Neural progenitor cell (in vitro differentiated cells): ENCODE data around the gene TMEM52B. TPM values are rescaled to one million over a fixed set of nuclear protein-coding genes. Genes with fewer than 3 reads are reported as not detected.

Experiments
- DNase-seq: peaks from one replicate; pipeline ENCODE4 v3.0.0-alpha.2; 2016; ENCODE audit warnings: low spot score
- H2AFZ ChIP-seq: fragments of 200-600 bp; sonication (generic); replicated peaks from 2 replicates; pipeline ENCODE4 v1.6.1; 2016; ENCODE audit warnings: antibody characterized with exemption
- H3F3A ChIP-seq: fragments of 200-600 bp; sonication (generic); 2 replicates; pipeline ENCODE4 v1.6.1; 2016; ENCODE audit warnings: antibody characterized with exemption, low read depth
- H3K27ac ChIP-seq: fragments of 200-600 bp; sonication (generic); 2 replicates; pipeline ENCODE4 v1.5.1; 2016; ENCODE audit warnings: mild to moderate bottlenecking
- H3K27me3 ChIP-seq: fragments of 200-600 bp; sonication (generic); 2 replicates; pipeline ENCODE4 v1.6.1; 2016; ENCODE audit warnings: mild to moderate bottlenecking, moderate library complexity
- H3K36me3 ChIP-seq: fragments of 200-600 bp; sonication (generic); 2 replicates; pipeline ENCODE4 v1.5.1; 2016
- H3K4me1 ChIP-seq: fragments of 200-600 bp; sonication (generic); 2 replicates; pipeline ENCODE4 v1.6.1; 2016; ENCODE audit warnings: mixed run types
- H3K4me2 ChIP-seq: fragments of 200-600 bp; sonication (generic); 2 replicates; pipeline ENCODE4 v1.6.1; 2016
- H3K4me3 ChIP-seq: fragments of 200-600 bp; sonication (generic); 2 replicates; pipeline ENCODE4 v1.5.1; 2016
- H3K79me2 ChIP-seq: fragments of 200-600 bp; sonication (generic); 2 replicates; pipeline ENCODE4 v1.6.1; 2016; ENCODE audit warnings: low read depth
- H3K9ac ChIP-seq: fragments of 200-600 bp; sonication (generic); 2 replicates; pipeline ENCODE4 v1.6.1; 2016
- H3K9me3 ChIP-seq: fragments of 200-600 bp; sonication (generic); 2 replicates; pipeline ENCODE4 v1.5.1; 2016; ENCODE audit warnings: low read depth
- H4K20me1 ChIP-seq: fragments of 200-600 bp; sonication (generic); 2 replicates; pipeline ENCODE4 v1.6.1; 2016; ENCODE audit warnings: low read depth
- H3K27ac Mint-ChIP-seq: 3 replicates; pipeline ENCODE4 v1.8.0; 2021; ENCODE audit warnings: mixed read lengths
- H3K27me3 Mint-ChIP-seq: 2 replicates; pipeline ENCODE4 v1.8.0; 2022; ENCODE audit warnings: low read depth, mild to moderate bottlenecking, inconsistent platforms, moderate library complexity, mixed read lengths; ENCODE audit not compliant: insufficient read depth
- H3K36me3 Mint-ChIP-seq: 3 replicates; pipeline ENCODE4 v1.8.0; 2021; ENCODE audit warnings: mixed read lengths
- H3K4me1 Mint-ChIP-seq: 3 replicates; pipeline ENCODE4 v1.8.0; 2021; ENCODE audit warnings: mixed read lengths
- H3K4me3 Mint-ChIP-seq: 3 replicates; pipeline ENCODE4 v1.8.0; 2021; ENCODE audit warnings: mild to moderate bottlenecking, moderate library complexity, mixed read lengths
- H3K9me3 Mint-ChIP-seq: 3 replicates; pipeline ENCODE4 v1.8.0; 2020; ENCODE audit warnings: mixed read lengths
- EZH2 ChIP-seq: fragments of 200-600 bp; sonication (generic); IDR thresholded peaks from 2 replicates; pipeline ENCODE4 v1.6.1; 2017; ENCODE audit warnings: antibody characterized with exemption, mild to moderate bottlenecking, moderate library complexity
- EZH2phosphoT487 ChIP-seq: fragments of 200-600 bp; sonication (generic); IDR thresholded peaks from 2 replicates; pipeline ENCODE4 v1.6.1; 2017; ENCODE audit warnings: antibody characterized with exemption
- total RNA-seq: library from RNA; depleted of rRNA; stranded (reverse); fragments of >200 nt; gene quantifications from 2 replicates; pipeline ENCODE4 v1.2.3, GENCODE V29; 2015; ENCODE audit warnings: low replicate concordance
- TF ChIP-seq, protein P1 (sequence below): fragments of 200-600 bp; sonication (generic); IDR thresholded peaks from 2 replicates; pipeline ENCODE4 v1.5.1; 2017; ENCODE audit warnings: antibody characterized with exemption, mild to moderate bottlenecking

The TMEM52B gene
- total RNA-seq, 1 donor from 2014 or later: not detected

DNA sequence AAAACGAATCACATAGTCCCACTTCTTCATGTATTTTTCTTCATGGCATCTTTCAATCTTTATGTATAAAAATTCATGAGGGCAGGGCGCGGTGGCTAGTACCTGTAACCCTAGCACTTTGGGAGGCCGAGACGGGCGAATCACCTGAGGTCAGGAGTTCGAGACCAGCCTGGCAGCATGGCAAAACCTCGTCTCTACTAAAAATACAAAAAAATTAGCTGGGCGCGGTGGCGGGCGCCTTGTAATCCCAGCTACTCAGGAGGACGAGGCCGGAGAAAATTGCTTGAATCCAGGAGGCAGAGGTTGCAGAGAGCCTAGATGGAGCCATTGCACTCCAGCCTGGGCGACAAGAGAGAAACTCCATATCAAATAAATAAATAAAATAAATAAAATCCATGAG is 31.4 kb downstream of the TMEM52B start:
- Mint-ChIP-seq H3K36me3 (no peaks in the 10 kb centered on the region), H3K4me1 (peaks cover 16% of the 10 kb centered on the region), H3K9me3 (no peaks in the 10 kb centered on the region), H3K27ac (no peak overlapping the region), H3K4me3 (no peak overlapping the region), H3K27me3 (peaks cover 9% of the 10 kb centered on the region)
- Histone ChIP-seq H3K79me2 (peaks cover 18% of the 10 kb centered on the region), H3K27ac (no peak overlapping the region), H4K20me1 (peaks cover 17% of the 10 kb centered on the region), H3K4me2 (no peak overlapping the region), H3K9me3 (no peaks in the 10 kb centered on the region), H2AFZ (no peak overlapping the region), H3K27me3 (no peaks in the 10 kb centered on the region), H3K9ac (no peak overlapping the region), H3K4me3 (no peak overlapping the region), H3K4me1 (peaks cover 6% of the 10 kb centered on the region), H3F3A (peaks cover 30% of the 10 kb centered on the region), H3K36me3 (no peaks in the 10 kb centered on the region)
- no peak for DNase-seq
- TF ChIP-seq EZH2 (no peak), EZH2phosphoT487 (no peak)
- TF ChIP-seq, protein P1, sequence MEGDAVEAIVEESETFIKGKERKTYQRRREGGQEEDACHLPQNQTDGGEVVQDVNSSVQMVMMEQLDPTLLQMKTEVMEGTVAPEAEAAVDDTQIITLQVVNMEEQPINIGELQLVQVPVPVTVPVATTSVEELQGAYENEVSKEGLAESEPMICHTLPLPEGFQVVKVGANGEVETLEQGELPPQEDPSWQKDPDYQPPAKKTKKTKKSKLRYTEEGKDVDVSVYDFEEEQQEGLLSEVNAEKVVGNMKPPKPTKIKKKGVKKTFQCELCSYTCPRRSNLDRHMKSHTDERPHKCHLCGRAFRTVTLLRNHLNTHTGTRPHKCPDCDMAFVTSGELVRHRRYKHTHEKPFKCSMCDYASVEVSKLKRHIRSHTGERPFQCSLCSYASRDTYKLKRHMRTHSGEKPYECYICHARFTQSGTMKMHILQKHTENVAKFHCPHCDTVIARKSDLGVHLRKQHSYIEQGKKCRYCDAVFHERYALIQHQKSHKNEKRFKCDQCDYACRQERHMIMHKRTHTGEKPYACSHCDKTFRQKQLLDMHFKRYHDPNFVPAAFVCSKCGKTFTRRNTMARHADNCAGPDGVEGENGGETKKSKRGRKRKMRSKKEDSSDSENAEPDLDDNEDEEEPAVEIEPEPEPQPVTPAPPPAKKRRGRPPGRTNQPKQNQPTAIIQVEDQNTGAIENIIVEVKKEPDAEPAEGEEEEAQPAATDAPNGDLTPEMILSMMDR: no peak

DNA sequence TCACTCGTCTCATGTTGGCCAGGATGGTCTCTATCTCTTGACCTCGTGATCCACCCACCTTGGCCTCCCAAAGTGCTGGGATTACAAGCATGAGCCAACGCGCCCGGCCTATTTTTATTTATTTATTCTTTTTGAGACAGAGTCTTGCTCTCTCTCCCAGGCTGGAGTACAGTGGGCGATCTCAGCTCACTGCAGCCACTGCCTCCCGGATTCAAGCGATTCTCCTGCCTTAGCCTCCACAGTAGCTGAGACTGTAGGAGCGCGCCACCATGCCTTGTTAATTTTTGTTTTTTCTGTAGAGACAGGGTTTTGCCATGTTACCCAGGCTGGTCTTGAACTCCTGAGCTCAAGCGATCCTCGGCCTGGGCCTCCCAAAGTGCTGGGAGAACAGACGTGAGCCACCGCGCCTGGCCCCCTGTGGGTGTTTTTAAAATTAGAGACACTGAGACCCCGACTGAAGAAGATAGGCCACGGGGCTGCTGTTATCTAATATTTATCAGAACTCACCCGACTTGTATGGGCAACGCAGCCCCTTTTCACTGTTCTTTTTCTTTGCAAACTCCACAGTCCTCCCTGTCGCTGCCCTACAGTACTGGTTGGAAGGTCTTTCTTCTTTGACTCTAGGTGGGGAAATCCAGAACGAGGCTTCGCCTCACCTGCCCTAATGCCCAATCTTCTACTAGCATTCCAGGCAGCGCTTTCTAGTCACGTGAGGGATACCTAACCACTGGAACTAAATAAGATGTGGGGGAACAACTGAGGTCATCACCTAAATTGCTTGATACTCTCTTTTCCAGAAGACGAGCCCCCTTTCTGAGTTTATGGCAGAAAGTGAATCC is 32.5 kb downstream of the TMEM52B start:
- H3K4me3 Mint-ChIP-seq: peak overlapping the region; percentile 69
- H3K36me3 ChIP-seq: no peaks in the 10 kb centered on the region
- peaks cover 28% of the 10 kb centered on the region for H3K79me2 ChIP-seq
- no peak overlapping the region for H3K27ac ChIP-seq
- no peak overlapping the region for H3K27ac Mint-ChIP-seq
- no peak for DNase-seq
- no peaks in the 10 kb centered on the region for H3K27me3 ChIP-seq
- H3K36me3 Mint-ChIP-seq: no peaks in the 10 kb centered on the region
- H3K9ac ChIP-seq: no peak overlapping the region
- no peaks in the 10 kb centered on the region for H3K9me3 ChIP-seq
- peaks cover 7% of the 10 kb centered on the region for H3K4me1 ChIP-seq
- H4K20me1 ChIP-seq: peaks cover 18% of the 10 kb centered on the region
- TF ChIP-seq, protein P1: no peak
- TF ChIP-seq EZH2 (no peak), EZH2phosphoT487 (no peak)
- H2AFZ ChIP-seq: no peak overlapping the region
- no peak overlapping the region for H3K4me3 ChIP-seq
- H3K4me1 Mint-ChIP-seq: peaks cover 16% of the 10 kb centered on the region
- H3K4me2 ChIP-seq: no peak overlapping the region
- no peaks in the 10 kb centered on the region for H3K9me3 Mint-ChIP-seq
- H3K27me3 Mint-ChIP-seq: peaks cover 9% of the 10 kb centered on the region
- H3F3A ChIP-seq: peaks cover 30% of the 10 kb centered on the region

DNA sequence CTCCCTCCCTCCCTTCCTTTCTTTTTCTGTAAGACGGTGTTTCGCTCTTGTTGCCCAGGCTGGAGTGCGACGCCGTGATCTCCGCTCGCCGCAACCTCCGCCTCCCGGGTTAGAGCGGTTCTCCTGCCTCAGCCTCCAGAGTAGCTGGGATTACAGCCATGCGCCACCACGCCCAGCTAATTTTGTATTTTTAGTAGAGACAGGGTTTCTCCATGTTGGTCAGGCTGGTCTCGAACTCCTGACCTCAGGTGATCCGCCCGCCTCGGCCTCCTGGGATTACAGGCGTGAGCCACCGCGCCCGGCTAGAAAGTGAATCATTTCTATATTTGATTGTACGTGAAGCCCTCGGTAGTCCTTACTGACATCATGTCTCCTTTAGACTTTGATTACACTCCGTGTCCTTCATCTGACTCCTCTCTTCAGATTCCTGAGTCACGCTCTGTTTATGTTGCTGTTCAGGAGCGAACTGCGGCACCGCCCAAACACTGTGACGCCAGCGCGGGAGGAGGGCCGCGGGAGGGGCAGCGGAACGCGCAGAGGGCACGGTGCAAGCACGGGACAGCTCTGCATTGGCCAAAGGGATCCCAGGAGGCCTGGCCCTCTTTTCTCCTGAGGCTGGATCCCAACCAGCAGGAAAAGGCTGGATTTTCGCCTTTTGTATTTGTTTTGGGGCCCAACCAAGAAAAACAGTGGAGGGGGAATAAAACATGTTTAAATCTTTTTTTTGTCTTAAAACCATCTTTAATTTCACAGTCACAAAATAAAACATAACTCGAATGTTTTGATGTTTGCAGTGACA is 33.3 kb downstream of the TMEM52B start:
- Mint-ChIP-seq H3K4me1 (peaks cover 16% of the 10 kb centered on the region), H3K4me3 (peak overlapping the region; percentile 95), H3K27me3 (peaks cover 9% of the 10 kb centered on the region), H3K36me3 (no peaks in the 10 kb centered on the region), H3K9me3 (no peaks in the 10 kb centered on the region), H3K27ac (peak overlapping the region; percentile 63)
- Histone ChIP-seq H3K36me3 (no peaks in the 10 kb centered on the region), H4K20me1 (peaks cover 18% of the 10 kb centered on the region), H2AFZ (peak overlapping the region; percentile 81), H3K27ac (peak overlapping the region; percentile 68), H3K4me3 (peak overlapping the region; percentile 76), H3K4me1 (peaks cover 7% of the 10 kb centered on the region), H3F3A (peaks cover 30% of the 10 kb centered on the region), H3K79me2 (peaks cover 28% of the 10 kb centered on the region), H3K9ac (no peak overlapping the region), H3K27me3 (no peaks in the 10 kb centered on the region), H3K9me3 (no peaks in the 10 kb centered on the region), H3K4me2 (peak overlapping the region; percentile 88)
- TF ChIP-seq EZH2phosphoT487: no peak
- no peak for TF ChIP-seq EZH2
- TF ChIP-seq, protein P1: no peak
- DNase-seq: peak; percentile 93
